Mammary epithelial cell (primary cell): ENCODE measurements around the gene TMEM150C.

Experiments
- CTCF ChIP-seq, 2 donors: IDR thresholded peaks in 1 of 2; conservative IDR thresholded peaks in 1 of 2; 2 replicates each; pipeline ENCODE4 v1.5.1; 2011 to 2012; ENCODE audit warnings: inconsistent platforms in 2 of 2, low read length in 2 of 2, mild to moderate bottlenecking in 2 of 2, control low read depth in 1 of 2, low read depth in 1 of 2; ENCODE audit not compliant: insufficient read depth in 1 of 2; ENCODE audit errors: extremely low read depth in 1 of 2
- EZH2 ChIP-seq: IDR thresholded peaks from 2 replicates; pipeline ENCODE4 v1.6.1; 2012; ENCODE audit warnings: low read length, inconsistent platforms, borderline replicate concordance

- no peak for TF ChIP-seq CTCF (conservative IDR thresholded peaks at IDR 0.05 in 1 of 2, IDR thresholded peaks at IDR 0.05 in 1 of 2; ENCODE audit: extremely low read depth in 1 of 2, insufficient read depth in 1 of 2, low read depth in 1 of 2, low read length in 2 of 2)
- no peak for TF ChIP-seq EZH2
Observed at GRCh38 chr4:82551734-82552133, 10.1 kb downstream of the TMEM150C start.
